ACHN (cell line): ENCODE measurements around the gene SPCS1.

Experiments
- DNase-seq: peaks from one replicate; pipeline ENCODE4 v3.0.0-alpha.2; 2015
- in situ Hi-C: cut with HindIII; loops from 2 replicates; pipeline ENCODE4 v1.10.0; 2017; ENCODE audit warnings: low sequenced_read_pairs, low pct_ligation_motif_present, low pct_unique_long_range_greater_than_20kb

SPCS1 gene

DNA sequence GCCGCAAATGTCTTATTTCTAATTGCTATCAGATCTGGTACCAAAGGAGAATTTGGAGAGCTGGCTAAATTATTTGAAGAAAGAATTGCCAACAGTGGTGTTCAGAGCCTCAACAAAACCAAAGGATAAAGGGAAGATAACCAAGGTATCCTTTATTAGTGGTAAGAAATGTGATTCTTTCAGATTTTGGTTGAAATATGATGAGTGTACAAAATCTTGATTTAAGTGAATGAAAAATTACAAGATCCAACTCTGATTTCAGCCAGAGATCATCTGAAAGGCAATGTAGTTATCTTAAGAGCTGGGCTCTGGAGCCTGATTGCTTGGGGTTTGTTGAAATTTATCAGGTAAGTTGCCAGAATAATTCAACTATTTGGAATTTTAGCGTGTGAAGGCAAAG lies 15.3 kb upstream of the SPCS1 start:
- no peak for DNase-seq
- in situ Hi-C loops = no loop called here

DNA sequence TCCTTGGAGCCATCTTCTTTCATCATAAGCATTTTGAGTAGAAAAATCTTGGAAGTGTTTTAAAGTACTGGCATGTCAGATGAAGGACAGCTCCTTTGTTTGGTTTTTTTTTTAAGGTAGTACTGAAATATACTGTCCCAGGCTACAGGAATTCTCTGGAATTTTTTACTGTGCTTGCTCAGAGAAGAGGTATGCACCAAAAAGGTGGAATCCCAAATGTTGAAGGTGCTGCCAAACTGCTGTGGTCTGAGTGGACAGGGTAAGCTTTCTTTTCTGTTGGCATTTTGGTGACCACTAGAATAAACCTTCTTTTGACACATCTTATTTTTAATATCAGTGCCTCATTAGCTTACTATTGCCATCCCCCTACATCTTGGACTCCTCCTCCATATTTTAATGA lies 12.8 kb upstream of the SPCS1 start:
- DNase-seq = no peak
- in situ Hi-C loops = no loop called here

DNA sequence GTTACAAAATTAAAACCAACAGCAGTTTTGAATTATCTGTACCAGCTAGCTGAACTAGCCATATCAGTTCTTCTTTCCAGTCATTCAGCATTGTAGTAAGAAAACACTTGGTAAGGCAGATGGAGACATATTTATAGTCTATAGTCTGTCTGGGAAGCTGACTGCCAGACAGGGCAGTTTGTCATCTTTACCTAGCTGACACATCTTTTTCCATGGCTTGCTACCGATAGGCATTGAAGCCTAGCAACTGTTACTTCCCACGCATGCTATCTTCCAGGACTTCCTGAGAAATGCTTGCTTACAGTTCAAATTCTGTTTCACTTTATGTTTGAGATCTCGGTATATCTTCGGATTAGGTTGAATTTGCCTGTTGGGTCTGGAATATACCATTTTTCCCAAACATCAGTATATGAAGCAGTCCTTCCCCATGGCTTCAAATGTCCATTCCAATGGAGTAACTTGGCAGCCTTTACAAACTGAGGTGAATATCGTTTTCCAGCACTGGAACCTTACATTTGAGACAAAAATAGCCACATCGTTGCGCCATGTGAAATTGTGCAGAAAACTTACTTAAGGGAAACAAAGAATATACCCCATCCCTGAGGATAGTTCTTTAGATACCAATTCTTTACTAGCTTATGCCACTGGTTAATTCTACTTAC lies 11.2 kb upstream of the SPCS1 start:
- no peak for DNase-seq
- in situ Hi-C loops = no loop called here

DNA sequence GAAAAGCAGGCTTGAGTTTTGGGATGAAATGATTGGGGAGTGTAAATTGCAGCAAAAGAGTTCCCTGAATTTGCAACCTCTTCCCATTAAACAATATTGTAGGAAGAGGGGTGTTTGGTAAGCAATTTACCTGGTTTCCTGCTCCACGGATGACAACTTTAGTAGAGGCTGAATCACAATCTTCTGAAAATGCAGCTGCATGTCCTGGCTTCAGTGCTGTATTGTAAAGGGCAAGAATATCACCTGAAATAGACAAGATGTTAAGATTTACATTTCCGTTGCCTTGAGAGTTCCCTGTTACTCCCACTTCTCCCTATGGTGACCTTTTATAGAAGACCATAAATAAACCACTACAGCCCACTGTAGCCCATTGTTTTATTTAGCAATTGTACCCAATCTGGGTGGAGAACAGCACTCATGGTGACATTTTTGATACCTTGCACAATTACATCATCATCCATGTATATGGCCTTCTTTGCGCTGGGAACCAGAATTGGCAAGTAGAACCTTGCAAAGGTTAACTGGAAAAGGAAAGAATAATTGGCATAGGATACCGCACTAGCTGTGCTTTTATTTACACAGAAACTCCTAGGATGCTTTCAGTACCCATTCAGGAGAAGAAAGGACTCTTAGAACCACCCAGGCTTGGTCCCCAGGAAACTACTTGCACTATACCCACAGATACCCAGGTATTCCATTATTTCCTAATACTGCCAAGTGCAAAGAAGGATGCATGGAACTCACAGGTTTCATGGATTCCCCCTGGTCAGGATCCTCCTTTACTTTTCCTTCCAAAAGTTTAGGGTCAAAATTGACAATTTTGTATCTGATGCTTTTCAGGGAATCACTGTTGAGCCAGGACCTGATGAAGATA lies 9.9 kb upstream of the SPCS1 start:
- no peak for DNase-seq
- in situ Hi-C loops = no loop called here

DNA sequence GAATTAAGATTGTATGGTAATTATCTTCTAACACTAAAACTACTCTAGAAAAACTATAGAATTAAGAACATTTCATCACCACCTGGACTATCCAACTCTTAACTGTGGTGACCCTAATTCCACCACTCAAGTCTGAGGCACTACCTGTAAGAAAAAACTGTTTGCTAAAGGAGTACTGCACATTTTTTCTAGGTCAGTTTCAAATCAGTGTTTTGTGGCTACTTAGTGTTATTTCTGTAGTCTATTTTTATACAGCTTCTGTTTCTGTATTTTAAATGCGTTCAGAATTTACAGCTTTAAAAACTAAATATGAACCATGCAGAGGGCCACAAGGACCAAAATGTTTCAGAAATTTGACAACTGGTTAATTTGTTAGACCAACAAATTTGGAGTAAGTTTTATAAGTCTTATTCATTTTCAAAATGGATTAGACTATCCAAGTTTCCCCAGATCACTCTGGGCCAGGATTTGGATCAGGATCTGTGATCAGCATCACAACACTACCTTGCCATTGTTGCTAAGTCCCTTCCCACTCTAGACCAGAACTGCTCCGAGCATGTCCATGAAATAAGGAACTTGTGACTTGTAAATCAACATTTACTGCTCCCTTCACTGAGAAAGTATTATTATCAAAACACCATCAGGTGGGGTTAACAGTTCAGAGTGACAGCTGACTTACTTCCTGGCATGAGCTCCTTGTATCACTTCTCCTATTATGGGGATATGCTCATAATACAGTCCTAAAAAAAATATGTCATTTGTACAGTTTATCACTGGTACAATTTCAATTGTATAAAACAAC lies 8.9 kb upstream of the SPCS1 start:
- no peak for DNase-seq
- in situ Hi-C loops = no loop called here

DNA sequence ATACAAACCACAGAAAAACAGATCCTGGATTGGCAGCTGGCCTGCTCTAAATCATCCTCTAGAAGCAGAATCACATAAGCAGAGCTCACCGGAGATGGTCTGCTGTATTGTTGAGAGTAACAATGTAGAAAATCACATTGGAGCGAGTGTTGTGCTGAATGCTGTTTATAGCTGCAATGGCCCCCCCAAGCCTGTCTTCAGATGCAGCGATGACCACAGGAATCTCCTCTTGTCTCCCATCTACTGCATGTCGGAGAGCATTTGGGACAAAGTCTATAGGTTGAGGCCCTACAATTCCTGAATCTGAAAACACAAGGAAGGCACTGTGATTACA lies 8.3 kb upstream of the SPCS1 start:
- in situ Hi-C loops = no loop called here
- DNase-seq = no peak

DNA sequence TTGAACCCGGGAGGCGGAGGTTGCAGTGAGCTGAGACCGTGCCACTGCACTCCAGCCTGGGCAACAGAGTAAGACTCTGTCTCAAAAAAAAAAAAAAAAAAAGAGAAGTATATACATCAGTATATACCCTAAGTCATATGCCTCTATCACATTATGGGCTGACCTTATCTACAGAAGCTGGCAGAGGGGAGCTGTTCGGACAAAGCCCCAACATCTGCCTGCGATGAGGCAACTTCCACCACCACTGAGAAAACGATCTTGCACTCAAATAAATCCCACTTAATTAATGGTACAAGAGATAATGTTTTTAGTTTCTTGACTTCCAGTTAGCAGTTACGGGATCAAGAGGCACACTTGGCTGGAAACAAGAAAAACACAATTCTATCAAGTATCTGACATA lies 2.6 kb upstream of the SPCS1 start:
- DNase-seq = no peak
- in situ Hi-C loops = no loop called here

DNA sequence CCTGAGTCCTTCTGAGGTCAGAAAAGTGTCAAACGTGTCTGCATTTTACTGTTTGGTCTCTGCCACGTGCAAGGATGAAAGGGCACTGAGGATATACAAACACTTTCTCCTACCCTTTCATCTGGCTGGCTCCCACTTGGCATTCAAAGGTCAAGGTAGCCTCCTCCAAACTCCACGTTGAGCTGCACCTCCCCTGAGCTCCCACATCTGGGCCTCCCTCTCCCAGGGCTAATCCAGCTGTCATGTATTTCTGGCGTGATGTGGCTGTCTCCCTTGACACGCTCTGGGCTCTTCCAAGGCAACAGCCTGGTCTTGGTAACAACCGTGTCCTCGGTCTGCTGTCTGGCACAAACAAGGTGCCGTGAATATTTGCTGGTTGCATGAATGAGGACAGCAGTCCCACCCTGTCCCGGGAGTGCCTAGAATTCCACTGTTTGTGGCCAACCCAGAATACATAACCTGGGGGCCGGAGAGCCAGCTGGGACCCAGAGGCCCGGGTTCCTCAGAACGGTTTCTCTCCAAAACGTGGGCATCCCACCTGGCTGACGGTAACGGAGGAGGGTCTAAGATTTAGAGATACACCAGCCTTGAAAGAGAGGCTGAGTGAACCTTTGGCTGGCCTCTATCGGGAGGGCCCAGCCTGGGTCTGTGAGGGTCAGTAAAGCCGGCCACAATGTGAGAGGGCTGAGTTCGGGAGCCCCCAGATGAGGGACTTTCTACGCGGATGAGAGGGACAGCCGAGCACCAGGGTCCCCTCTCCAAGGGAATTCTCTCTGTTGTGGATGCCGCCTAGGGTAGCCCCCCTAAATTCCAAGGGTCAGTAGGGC lies 1.1 kb upstream of the SPCS1 start:
- in situ Hi-C loops = no loop called here
- DNase-seq = peak; percentile 29

DNA sequence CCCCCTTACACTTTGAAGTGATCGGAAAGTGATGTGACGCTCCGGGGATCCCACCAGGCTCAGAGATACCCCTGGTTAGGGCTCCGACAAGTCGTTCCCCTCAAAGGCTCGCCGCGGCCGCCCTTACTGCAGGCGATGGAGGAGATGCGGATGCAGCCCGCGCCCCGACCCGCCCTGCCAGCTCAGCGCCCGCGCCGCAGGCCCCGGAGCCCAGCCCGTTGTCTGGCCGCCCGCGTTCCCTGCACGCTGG lies 543 bp upstream of the SPCS1 start:
- no peak for DNase-seq
- in situ Hi-C loops = no loop called here

DNA sequence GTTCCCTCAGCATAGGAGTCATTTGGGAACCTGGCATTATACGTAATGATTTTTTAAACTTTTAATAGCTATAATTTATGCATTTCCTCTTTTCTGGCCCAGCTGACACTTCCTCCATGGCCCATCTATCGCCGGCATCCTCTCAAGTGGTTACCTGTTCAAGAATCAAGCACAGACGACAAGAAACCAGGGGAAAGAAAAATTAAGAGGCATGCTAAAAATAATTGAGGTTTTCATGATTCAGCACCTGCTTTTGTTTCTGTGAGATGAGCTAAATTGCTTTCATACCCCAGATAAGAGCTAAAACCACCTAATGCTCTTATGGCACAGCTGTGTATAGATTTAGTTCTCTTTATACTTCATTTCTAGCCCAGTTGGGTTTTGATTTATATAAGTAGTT lies 1.7 kb downstream of the SPCS1 start:
- DNase-seq = no peak
- in situ Hi-C loops = no loop called here

DNA sequence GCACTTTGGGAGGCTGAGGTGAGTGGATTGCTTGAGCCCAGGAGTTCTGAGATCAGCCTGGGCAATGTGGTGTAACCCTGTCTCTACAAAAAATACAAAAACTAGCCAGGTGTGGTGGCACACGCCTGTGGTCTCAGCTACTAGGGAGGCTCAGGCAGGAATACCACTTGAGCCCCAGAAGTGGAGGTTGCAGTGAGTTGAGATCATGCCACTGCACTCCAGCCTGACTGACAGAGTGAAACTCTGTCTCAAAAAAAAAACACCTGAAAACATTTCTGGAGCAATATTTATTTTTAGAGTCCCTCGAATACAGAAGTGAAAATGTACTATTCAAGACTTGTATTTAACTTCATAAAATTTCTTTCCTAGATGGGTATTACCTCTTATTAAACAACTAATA lies 4.6 kb downstream of the SPCS1 start:
- in situ Hi-C loops = no loop called here
- no peak for DNase-seq

DNA sequence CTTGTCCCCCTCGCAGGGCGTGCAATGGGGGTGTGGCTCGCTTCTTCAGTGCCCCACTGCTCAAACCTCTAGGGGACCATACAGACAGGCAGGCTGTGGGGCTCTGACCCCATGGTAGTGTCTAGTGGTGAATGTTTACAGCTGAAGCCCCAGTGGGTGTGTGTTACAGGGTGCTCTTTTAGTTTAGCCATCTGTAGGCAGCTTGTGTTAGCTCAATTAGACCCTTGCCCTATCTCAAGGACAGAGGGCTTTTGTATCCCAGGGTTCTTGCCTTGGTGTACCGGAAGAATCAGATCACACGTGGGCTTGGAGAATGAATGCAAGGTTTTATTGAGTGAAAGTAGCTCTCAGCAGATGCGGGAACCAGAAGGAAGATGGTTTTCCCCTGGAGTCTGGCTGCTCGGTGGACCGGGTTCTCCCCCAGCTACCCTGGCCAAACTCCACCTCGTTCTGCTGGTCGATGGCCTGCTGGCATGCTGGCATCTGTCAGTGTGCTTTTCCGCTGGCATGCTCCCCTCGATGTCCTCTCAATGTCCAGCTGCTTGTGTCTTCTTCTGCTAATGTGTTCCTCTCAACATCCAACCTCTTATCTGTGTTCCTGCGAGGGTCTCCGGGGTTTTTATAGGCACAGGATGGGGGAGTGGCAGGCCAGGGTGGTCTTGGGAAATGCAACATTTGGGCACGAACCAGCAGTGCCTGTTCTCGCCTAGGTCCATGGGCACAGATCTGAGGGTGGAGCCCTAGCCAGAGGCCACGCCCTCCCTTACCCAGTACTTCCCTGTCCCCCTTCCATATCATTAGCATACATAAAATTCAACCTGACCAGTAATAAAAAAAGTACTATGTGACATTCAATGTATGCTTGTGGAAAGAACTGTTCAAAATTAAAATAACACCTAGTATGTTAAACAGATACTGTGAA lies 6.6 kb downstream of the SPCS1 start:
- in situ Hi-C loops = no loop called here
- DNase-seq = no peak

DNA sequence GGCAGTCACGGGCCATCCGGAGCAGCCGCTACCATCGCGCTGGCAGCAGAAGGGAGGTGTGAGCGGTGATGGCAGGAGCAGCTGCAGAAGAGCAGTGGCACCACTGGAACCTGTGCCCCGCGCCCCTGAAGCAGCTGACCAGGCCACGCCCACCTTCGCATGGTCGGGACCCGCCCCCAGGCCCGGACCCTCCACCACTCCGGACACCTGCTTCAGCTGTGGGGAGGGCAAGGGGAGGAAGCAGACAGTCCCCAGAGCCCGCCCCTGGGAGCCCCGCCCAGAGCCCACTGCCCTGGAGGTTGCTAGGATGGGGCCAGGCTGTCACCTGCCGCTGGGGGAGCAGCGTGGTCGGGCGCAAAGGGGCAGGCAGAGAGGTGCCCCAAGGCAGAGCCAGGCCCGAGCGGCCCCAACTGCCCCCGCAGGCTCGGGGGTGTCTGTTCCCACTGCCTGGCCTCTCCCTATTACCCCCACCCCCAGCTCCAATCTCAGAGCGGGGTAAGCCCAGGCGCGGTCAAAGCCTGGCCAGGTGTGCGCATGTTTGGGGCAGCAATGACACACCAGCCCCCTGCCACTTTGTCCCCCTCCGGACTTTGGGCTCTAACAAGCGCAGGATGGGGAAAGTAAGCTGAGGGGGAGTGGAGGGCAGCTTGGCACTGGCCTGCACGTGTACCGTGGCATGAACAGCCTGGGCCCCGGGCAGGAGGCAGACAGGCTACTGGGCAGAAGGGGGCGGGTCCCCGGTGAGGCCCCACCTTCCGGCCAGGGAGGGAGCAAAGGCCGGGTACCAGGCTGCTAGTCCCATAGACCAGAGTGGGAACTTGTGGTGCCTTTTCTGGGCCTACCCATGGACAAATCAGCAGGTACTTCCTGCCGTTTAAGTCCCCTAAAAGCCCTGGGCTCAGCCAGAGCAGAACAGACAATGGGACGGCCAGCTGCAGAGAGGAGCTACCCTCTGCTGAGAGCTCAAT lies 8.7 kb downstream of the SPCS1 start:
- in situ Hi-C loops = no loop called here
- no peak for DNase-seq

DNA sequence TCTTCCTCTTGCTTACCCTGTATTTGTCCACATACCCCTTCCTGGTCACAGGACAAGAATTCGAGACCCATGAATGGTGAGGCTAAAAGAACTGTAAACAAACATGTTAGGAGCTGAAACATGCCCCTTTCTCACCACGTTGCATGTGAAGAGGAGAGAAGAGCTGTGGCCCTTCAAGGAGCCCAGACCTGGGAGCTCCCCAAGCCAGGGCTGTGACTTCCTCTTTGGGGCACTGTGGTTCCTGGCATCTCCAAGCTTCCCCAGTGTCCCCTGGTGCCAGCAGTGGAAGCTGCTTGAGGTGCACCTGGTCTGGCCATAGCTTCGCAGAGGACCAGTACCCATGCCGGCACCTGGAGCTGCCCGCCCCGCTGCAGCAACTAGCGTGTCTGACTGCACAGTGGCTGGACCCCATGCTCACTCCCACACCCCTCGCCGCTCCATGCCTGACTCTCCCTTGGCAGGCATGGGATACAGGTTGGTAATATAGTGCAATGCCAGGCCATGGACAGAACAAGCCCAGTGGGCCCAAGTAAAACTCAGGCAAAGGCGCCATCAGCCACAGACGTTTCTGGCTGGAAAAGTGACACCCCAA lies 9.9 kb downstream of the SPCS1 start:
- in situ Hi-C loops = no loop called here
- no peak for DNase-seq

DNA sequence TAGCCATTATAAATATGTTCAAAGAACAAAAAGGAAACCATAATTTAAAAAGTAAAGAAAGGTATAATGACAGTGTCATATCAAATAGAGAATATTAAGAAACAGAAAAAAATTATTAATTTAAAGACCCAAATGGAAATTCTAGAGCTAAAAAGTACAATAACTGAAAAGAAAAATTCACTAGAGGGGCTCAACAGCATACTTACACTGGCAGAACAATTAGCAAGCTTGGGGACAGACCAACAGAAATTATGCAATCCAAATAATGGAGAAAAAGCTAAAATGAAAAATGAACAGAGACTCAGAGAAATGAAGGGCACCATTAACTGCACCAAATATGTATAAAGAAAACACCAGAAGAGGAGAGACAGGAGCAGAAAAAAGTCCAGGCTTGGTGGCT lies 13.7 kb downstream of the SPCS1 start:
- no peak for DNase-seq
- in situ Hi-C loops = no loop called here

DNA sequence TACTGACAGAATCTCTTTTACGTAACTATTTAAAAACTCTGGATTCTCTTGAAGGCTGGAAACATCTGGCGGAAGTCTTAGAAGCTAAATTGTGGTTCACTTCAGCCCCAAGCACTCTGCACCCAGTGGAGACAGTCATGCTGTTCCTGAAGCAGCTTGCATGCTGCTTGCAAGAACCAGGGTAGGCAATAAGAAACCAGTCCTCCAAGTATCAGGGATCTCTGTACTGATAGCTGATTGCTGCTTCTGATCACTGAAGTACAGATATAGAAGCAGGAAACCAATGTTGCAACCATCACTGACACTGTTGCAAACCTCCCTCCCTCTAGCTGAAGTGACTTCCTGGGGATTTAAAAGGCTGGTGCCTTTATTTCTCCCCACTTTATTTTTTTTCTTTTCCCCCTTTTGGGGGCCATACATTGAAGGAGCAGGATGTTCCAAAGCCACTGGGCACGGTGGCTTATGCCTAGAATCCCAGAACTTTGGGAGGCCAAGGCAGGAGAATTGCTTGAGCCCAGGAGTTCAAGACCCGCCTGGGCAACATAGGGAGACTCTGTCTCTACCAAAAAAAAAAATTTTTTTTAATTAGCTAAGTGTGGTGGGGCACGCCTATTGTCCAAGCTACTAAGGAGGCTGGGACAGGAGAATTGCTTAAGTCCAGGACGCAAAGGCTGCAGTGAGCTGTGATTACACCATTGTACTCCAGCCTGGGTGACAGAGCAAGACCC lies 15.3 kb downstream of the SPCS1 start:
- no peak for DNase-seq
- in situ Hi-C loops = no loop called here
